Left forelimb (tissue), 1 donor: ENCODE results near the gene IFITM2.
"Not testable (repeated sequence)": the region's sequence is repeated elsewhere in the genome, so short reads cannot be mapped to it uniquely, and the experiment has no call there.

Experiments used
- DNase-seq: peaks from one replicate; pipeline ENCODE4 v3.0.0-alpha.2; 2018; ENCODE audit warnings: low spot score

The IFITM2 gene

DNA sequence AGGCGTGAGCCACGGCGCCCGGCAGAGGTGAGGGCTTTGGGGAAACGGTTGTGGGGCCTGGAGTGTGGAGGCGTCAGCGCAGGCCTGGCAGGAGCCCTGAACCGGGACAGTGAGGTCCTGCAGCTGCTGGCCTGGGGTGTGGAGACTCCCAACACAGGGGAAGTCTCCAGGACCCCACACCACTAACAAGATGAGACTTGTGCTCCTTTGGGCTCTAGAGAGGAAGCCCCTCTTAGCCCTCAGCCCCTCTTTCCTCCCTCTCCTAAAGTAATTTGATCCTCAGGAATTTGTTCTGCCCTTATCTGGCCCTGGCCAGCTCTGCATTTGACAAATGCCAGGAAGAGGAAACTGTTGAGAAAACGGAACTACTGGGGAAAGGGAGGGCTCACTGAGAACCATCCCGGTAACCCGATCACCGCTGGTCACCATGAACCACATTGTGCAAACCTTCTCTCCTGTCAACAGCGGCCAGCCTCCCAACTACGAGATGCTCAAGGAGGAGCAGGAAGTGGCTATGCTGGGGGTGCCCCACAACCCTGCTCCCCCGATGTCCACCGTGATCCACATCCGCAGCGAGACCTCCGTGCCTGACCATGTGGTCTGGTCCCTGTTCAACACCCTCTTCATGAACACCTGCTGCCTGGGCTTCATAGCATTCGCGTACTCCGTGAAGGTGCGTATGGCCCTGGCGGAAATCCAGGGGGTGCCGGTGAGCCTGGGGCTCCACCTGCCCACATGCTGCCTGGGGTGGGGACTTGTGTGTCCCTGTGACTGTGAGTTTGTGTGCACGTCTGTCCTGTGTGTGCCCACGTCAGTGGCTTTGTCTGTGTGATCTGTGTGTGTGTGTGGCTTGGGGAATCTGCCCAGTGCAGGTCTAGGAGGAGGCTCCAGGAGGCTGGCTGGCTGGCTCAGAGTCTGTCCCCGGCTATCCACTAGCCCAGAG lies at the start of gene IFITM2:
IFITM2 (plus strand) TSS at position 51 of the 943 bp plus-strand sequence; CDS start at position 428, 377 bp downstream.
- DNase-seq = not testable (repeated sequence)

DNA sequence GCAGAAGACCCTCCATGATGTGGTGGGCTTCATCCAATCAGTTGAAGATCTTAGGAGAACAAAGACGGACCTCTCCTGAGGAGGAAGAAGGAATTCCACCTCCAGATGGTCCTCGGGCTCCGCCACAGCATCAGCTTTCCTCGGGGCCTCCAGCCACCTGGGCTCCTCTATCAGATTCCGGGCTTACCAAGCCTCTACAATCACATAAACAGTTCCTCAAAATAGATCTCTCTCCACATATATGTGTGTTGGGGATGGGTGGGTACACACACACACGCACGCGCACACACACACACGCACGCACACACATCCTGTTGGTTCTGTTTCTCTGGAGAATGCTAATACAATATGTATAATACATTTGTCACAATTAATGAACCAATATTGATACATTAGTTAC lies 48.2 kb upstream of the IFITM2 start:
- no peak for DNase-seq

DNA sequence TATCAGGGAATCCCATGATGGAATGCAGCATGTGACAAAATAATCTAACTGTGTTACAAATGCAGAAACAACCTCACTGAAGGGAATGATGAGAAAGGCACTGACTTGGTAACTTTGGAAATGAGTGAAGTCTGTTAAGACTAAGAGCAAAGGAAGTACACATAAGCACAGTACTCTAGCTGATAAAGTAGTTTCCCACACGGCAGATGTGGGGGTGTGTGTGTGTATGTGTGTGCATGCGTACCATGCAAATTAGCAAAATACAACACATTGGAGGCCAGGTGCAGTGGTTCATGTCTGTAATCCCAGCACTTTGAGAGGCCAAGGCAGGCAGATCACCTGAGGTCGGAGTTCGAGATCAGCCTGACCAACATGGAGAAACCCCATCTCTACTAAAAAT lies 46.0 kb upstream of the IFITM2 start:
- DNase-seq = no peak

DNA sequence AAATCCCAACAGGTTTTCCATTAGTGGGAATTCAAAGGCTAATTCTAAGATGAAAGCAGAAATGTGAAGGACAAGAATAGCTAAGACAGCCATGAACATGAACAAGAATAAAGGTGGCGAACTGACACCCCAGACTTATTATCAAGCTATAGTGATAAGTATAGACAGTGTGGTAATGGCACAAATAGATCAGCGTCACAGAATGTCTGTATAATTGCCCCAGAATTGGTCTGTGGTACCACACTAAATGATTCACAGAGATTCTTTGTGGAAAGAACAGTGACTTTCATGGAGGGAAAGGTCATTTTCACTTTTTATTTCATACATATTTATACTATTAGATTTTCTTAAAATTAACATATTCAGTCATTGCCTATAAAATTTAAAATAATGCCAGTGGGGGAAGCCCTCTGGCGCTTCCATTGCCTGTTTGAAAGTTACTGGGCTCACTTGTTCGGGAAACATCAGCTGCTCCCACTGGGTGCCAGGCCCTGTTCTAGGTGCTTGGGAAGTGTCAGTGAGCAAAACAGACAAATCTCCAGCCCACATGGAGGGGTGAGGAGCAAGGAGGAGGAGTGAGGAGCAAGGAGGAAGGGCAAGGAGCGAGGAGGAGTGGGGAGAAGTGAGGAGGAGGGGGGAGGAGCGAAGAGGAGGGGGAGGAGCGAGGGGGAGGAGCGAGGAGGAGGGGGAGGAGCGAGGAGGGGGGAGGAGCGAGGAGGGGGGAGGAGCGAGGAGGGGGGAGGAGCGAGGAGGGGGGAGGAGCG lies 40.8 kb upstream of the IFITM2 start:
- no peak for DNase-seq

DNA sequence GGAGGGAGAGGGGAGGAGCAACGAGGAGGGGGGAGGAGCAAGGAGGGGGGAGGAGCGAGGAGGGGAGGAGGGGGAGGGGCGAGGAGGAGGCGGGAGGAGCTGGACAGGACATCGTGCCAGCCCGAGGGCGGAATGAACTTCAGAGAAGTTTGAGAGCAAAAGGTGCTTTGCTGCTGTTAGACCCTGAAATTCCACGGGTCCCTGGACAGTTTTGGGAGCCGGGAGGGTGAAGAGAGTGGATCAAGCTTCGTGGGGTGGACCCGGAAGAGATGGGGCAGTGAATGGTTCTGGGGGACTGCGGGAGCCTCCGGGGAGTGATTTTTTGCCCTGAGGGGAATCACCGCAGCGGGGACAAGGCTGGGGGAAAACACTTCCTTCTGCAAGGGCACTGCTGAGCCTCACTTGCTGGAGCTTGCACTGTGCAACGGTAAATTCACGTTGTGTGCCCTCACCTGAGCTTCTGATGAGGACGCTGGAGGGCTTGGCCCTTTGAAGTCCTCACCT lies 40.1 kb upstream of the IFITM2 start:
- DNase-seq = no peak

DNA sequence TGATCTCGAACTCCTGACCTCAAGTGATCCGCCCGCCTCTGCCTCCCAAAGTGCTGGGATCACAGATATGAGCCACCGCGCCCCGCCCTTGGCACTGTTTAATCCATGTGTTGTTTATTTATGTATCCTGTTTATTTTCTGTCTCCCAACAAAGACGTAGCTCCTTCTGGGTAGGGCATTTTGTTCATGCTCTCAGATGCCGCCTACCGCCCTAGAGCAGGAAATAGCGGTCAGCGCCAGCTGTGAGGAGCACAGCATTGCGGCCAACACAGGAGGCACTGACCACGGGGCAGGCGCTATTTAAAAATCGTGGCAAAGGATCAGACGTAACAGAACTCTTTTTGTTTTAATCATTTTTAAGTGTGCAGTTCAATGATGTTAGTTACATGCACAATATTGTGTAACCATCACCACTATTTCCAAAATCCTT lies 38.9 kb upstream of the IFITM2 start:
- not testable (repeated sequence) for DNase-seq

DNA sequence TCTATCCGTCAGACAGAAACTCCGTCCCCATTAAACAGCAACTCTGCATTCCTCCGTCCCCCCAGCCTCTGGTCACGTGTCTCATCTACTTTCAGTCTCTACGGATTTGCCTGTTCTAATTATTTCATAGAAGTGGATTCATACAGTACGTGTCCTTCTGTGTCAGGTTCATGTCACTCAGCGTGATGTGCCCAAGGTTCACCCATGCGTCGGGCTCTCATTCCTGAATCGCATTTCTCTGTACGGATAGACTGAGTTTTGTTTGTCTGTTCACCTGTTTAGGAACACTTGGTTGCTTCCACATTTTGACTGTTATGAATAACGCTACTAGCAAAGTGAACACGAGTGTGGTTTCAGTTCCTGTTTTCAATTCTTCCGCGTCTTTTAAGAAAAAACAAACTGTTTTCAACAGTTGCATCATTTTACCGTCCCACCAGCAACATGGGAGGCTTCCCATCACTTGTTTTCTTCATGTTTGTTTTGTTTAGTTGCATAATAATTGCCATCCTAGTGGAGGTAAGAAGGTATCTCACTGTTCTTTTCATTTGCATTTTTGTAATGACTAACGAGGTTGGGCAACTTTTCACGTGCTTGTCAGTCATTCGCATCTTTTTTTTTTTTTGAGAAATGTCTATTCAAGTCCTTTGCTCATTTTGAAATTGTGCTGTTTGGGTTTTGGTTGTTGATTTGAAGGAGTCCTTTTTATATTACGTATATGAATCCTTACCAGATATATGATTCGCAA lies 38.3 kb upstream of the IFITM2 start:
- DNase-seq = no peak

DNA sequence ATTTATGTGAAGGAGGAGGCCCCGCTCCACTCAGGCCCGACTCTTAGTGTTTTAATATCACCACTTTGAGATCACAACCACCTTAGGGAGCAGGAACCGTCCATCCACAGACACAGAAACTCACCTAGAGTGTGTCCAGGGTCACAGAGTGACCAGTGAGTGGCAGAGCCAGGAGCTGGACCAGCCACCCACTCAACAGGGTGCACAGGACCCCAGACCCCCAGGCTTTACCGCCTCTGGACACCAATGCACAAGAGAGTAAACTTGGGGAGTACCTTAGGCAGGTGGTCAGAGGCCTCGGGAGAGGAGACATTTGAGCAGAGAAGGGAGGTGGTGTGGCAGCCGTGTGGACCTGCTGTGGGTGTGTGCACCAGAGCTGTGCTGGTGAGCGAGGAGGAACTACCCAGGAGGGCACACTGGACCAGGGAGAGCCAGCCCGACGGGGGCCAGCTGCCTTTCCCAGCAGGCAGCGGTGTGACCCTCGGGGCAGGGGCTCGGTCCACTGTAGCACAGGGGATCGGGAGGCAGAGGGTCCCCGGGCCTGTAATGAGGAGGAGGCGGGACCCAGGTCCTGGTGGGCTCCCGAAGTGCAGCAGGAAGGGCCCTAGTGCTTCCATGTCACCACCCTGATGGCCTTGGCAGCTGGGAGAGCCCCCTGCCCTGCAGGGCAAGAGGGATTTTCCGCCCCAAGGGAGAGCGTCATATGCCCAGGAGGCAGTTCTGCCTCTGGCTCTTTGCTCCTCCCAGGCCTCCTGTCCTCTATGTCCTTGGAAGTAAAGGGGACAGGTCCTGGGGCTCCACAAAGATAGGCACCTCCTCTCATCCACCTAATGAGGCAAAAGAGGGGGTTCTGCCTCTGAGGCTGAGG lies 36.9 kb upstream of the IFITM2 start:
- no peak for DNase-seq

DNA sequence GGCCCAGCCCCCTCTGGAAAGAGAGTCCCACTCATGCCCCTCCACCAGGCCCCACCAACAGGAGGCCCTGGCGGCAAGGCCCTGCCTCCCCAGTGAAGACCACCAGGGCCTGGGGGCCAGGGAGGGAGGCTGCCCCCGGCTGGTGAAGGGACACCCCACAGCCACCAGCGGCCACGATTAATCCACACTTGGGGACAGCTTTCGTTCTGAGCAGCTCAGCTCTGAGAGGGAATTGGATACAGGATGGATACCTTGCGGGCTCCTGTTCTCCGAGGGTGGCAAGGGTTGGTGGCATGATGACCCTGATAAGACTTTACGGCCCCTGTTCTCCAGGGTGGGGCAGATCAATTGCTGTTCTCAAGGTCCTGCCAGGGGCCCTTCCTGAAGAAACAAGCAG lies 36.3 kb upstream of the IFITM2 start:
- DNase-seq = no peak

DNA sequence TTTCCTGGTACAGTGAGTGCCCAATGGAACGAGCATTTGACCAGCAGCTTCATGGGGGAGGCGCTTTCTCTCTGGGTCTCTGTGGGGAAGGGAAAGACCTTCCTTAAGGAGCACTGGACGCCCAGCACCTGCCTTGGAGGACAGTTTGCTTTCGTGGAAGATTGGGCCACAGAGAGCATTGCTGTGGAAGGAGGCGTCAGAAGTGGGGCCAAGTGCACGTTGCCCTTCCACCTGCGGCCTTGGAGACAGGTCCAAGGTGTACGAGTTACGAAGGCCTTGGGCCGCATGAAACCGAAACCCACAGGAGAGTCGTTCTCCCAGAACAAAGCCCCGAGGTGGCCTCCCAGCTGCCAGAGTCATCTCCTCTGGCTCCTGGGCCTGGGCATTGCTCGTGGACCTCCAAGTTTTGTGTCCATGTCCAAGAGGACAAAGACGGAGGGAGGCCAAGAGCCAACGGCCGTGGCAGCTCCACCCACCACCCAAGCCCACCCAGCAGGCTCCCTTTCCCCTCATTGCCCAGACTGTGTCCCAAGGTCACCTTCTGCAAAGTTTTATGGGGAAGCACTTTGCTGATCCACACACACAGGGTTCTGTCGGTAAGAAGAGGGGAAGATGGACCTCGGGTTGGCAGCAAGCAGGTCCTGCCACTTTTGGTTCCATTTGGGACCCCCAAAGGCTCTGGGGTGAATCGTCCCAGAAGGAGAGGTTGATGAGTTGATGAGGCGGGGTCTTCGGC lies 35.3 kb upstream of the IFITM2 start:
- no peak for DNase-seq

DNA sequence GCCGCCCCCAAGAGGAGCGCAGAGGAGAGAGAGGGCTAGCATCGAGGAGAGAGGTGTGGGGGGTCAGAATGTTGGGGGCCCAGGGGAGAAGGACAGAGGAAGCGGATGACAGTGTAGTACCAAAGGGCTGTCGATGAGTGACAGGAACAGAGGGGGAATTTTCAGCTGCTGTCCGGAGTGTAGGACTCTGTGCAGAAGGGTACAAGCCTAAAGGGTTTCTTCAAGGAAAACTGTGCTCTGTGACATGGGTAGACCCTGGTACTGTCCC lies 34.8 kb upstream of the IFITM2 start:
- DNase-seq = no peak

DNA sequence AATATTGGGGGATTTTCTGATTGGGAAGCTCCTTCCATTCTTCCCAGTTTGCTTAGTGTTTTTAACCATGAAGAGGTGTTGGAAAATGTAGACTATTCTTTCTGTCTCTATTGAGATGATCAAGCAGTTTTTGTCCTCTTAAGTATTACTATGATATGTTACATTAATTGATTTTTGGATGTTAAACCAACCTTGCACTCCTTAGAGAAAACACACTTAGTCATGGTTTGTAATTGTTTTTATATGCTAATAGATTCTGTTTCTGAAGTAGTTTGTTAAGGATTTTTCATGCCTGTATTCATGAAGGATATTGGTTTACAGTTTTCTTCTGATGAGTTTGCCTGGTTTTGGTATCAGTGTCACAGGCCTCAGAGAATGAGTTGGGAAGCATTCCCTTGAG lies 31.4 kb upstream of the IFITM2 start:
- no peak for DNase-seq

DNA sequence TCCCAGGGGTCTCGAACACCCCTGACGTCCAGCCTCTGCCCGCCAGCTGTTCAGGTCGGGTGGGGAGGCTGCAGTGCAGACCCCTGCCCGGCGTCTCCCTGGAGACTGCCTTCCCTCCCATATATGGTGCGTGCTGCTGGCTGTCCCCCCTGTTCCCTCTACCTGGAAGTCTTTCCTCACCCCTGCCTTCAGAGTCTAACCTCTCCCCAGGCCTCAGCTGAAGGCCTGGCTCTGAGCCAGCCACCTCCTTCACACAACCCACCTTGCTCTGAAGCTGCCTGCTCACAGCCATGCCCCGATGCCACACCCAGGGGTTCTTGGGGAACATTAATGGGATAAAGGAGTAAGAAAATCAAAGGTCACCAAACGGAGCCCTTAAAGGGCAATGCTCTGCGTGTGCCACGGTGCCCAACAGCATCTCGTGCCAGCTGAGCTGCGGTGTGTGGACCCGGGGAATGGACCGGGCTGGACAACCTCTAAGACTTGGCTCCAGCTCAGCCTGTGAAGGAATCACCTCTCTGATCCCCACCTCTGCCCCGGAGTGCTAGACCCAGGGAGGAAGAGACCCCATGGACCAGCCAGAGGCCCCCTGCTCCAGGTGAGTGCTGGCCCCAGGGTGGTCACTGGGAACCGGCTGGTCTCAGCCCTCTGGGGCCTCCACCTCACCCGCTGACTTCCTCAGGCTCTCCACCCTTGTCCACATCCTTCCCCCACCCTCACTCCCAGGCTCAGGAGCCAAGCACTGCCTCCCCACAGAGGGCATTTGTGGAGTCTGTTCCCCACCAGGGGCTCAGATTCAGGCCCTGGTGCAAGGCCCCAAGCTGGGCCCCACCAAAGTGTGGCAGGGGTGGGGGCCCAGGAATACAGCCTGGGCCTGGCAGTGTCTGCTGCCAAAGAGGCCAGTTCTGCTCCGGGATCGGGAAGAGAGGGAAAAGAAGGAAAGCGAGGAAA lies 29.3 kb upstream of the IFITM2 start, which contains the start of gene NLRP6:
NLRP6 (plus strand) TSS at position 407 of the 951 bp plus-strand sequence; CDS start at position 570, 163 bp downstream.
- DNase-seq = peak; percentile 57

DNA sequence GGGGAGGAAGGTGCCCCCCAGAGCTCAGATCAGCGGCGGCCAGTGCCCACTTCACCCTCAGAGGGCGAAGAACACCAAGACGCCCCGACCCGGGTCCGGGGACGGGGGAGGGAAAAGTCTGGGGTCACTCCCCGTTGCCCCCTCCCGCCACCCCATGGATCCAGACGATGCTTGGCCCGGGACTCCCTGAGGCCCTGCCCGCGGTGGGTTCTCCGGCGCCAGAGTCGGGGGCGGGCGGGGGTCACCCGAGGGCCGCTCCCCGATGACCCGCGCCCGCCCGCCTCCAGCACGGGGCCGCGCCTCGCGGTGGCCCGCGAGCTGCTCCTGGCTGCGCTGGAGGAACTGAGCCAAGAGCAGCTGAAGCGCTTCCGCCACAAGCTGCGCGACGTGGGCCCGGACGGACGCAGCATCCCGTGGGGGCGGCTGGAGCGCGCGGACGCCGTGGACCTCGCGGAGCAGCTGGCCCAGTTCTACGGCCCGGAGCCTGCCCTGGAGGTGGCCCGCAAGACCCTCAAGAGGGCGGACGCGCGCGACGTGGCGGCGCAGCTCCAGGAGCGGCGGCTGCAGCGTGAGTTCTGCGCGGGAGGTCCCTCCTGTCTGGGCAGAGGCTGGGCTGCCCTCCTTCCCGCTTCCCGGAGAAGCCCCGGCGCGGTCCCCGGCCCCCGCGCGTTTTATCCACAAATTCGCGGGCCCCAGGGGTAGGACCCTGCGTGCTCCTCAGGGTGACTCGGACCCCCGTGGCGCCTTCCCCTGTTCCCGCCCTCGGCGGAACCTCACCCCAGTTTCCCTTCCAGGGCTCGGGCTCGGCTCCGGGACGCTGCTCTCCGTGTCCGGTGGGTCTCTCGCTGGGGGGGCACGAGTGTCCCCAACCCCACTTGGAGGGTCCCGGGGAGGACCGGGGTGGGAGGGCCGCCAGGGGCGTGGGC lies 28.3 kb upstream of the IFITM2 start:
- DNase-seq = peak; percentile 45

DNA sequence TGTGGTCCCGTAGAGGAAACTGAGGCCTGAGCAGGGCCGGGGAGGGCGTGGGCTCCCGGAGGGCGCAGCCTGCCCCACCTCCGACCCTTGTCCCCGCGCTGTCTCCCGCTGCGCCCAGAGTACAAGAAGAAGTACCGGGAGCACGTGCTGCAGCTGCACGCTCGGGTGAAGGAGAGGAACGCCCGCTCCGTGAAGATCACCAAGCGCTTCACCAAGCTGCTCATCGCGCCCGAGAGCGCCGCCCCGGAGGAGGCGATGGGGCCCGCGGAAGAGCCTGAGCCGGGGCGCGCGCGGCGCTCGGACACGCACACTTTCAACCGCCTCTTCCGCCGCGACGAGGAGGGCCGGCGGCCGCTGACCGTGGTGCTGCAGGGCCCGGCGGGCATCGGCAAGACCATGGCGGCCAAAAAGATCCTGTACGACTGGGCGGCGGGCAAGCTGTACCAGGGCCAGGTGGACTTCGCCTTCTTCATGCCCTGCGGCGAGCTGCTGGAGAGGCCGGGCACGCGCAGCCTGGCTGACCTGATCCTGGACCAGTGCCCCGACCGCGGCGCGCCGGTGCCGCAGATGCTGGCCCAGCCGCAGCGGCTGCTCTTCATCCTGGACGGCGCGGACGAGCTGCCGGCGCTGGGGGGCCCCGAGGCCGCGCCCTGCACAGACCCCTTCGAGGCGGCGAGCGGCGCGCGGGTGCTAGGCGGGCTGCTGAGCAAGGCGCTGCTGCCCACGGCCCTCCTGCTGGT lies 27.5 kb upstream of the IFITM2 start:
- DNase-seq = peak; percentile 64

DNA sequence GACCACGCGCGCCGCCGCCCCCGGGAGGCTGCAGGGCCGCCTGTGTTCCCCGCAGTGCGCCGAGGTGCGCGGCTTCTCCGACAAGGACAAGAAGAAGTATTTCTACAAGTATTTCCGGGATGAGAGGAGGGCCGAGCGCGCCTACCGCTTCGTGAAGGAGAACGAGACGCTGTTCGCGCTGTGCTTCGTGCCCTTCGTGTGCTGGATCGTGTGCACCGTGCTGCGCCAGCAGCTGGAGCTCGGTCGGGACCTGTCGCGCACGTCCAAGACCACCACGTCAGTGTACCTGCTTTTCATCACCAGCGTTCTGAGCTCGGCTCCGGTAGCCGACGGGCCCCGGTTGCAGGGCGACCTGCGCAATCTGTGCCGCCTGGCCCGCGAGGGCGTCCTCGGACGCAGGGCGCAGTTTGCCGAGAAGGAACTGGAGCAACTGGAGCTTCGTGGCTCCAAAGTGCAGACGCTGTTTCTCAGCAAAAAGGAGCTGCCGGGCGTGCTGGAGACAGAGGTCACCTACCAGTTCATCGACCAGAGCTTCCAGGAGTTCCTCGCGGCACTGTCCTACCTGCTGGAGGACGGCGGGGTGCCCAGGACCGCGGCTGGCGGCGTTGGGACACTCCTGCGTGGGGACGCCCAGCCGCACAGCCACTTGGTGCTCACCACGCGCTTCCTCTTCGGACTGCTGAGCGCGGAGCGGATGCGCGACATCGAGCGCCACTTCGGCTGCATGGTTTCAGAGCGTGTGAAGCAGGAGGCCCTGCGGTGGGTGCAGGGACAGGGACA lies 26.7 kb upstream of the IFITM2 start:
- DNase-seq = peak; percentile 56
